ENCODE measurements around the gene E2F4.

- TF ChIP-seq, protein P1, sequence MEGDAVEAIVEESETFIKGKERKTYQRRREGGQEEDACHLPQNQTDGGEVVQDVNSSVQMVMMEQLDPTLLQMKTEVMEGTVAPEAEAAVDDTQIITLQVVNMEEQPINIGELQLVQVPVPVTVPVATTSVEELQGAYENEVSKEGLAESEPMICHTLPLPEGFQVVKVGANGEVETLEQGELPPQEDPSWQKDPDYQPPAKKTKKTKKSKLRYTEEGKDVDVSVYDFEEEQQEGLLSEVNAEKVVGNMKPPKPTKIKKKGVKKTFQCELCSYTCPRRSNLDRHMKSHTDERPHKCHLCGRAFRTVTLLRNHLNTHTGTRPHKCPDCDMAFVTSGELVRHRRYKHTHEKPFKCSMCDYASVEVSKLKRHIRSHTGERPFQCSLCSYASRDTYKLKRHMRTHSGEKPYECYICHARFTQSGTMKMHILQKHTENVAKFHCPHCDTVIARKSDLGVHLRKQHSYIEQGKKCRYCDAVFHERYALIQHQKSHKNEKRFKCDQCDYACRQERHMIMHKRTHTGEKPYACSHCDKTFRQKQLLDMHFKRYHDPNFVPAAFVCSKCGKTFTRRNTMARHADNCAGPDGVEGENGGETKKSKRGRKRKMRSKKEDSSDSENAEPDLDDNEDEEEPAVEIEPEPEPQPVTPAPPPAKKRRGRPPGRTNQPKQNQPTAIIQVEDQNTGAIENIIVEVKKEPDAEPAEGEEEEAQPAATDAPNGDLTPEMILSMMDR (IDR thresholded peaks at IDR 0.05), result no peak
- no peak for TF ChIP-seq ZFX (IDR thresholded peaks at IDR 0.05; ENCODE audit: borderline replicate concordance)
These were observed 35.6 kb downstream of the E2F4 start for GRCh38 chr16:67227567-67227921.
